Measurements from ENCODE around the gene NFKBIA. TPM values are rescaled to one million over a fixed set of nuclear protein-coding genes. Genes with fewer than 3 reads are reported as not detected.
A peak's percentile ranks its signal among the peaks of the same experiment; 100 is the strongest.
"Not testable (repeated sequence)": the region's sequence is repeated elsewhere in the genome, so short reads cannot be mapped to it uniquely, and the experiment has no call there.

Gene NFKBIA
- total RNA-seq, 1 donor from 2014 or later: 76.6 TPM

- no peak for DNase-seq (ENCODE audit: low read depth in 2 of 2)
Measured at GRCh38 chr14:35408026-35408425, 3.5 kb upstream of the NFKBIA start.

- no peak for DNase-seq (ENCODE audit: low read depth in 2 of 2)
Measured at GRCh38 chr14:35407306-35407630, 2.7 kb upstream of the NFKBIA start.

GRCh38 chr14:35406506-35407305 lies 2.2 kb upstream of the NFKBIA start:
- DNase-seq (ENCODE audit: low read depth in 2 of 2): peak in 1 of 2 donors; percentile 72

- DNase-seq (ENCODE audit: low read depth in 2 of 2): no peak
Measured at GRCh38 chr14:35406090-35406489, 1.5 kb upstream of the NFKBIA start.

- no peak for DNase-seq (ENCODE audit: low read depth in 2 of 2)
Measured at GRCh38 chr14:35405304-35405996, 901 bp upstream of the NFKBIA start.

- peak; percentile 81 to 97 for DNase-seq (ENCODE audit: low read depth in 2 of 2)
Measured at GRCh38 chr14:35403603-35404448, 723 bp downstream of the NFKBIA start.

- peak in 1 of 2 donors; percentile 38 for DNase-seq (ENCODE audit: low read depth in 2 of 2)
Measured at GRCh38 chr14:35403114-35403602, 1.4 kb downstream of the NFKBIA start.

GRCh38 chr14:35402323-35403113 lies 2.0 kb downstream of the NFKBIA start:
- peak in 1 of 2 donors; percentile 45 for DNase-seq (ENCODE audit: low read depth in 2 of 2)

GRCh38 chr14:35401422-35402265 lies 2.9 kb downstream of the NFKBIA start:
- peak; percentile 86 to 90 for DNase-seq (ENCODE audit: low read depth in 2 of 2)

GRCh38 chr14:35400648-35401421 lies 3.7 kb downstream of the NFKBIA start:
- DNase-seq (ENCODE audit: low read depth in 2 of 2): peak in 1 of 2 donors; percentile 71

- DNase-seq (ENCODE audit: low read depth in 2 of 2): no peak
Measured at GRCh38 chr14:35399083-35399937, 5.2 kb downstream of the NFKBIA start.

- DNase-seq (ENCODE audit: low read depth in 2 of 2): peak in 1 of 2 donors; percentile 49
Measured at GRCh38 chr14:35398071-35398584, 6.4 kb downstream of the NFKBIA start.

GRCh38 chr14:35396610-35397009 lies 7.9 kb downstream of the NFKBIA start:
- not testable (repeated sequence) for DNase-seq (ENCODE audit: low read depth in 2 of 2)

- no peak for DNase-seq (ENCODE audit: low read depth in 2 of 2)
Measured at GRCh38 chr14:35395283-35395682, 9.3 kb downstream of the NFKBIA start.

- no peak for DNase-seq (ENCODE audit: low read depth in 2 of 2)
Measured at GRCh38 chr14:35394326-35395013, 10.1 kb downstream of the NFKBIA start.

GRCh38 chr14:35393826-35394225 lies 10.7 kb downstream of the NFKBIA start:
- no peak for DNase-seq (ENCODE audit: low read depth in 2 of 2)

GRCh38 chr14:35392103-35392502 lies 12.4 kb downstream of the NFKBIA start:
- no peak for DNase-seq (ENCODE audit: low read depth in 2 of 2)

GRCh38 chr14:35391388-35391710 lies 13.2 kb downstream of the NFKBIA start:
- DNase-seq (ENCODE audit: low read depth in 2 of 2): no peak
